B cell (primary cell): ENCODE measurements around the gene CHAMP1. TPM values are rescaled to one million over a fixed set of nuclear protein-coding genes. Genes with fewer than 3 reads are reported as not detected.

Experiments
- ATAC-seq: fragments of 200-7000 bp; cut with Tn5 transposase; one replicate; pipeline ENCODE4 v1.10.0; 2021; ENCODE audit warnings: low read depth, mild to moderate bottlenecking, moderate number of reproducible peaks, moderate library complexity
- CTCF ChIA-PET: fragments of 350-600 bp; sonication (Branson Sonifier 250); formaldehyde crosslinking; loops from one replicate; lab custom pipeline; 2021; ENCODE audit warnings: antibody characterized with exemption, inconsistent platforms; lab: Charles Lee
- POLR2A ChIA-PET: fragments of 350-600 bp; sonication (Branson Sonifier 250); formaldehyde crosslinking; loops from one replicate; lab custom pipeline; 2021; ENCODE audit warnings: antibody characterized with exemption; lab: Charles Lee
- DNase-seq: peaks from one replicate; pipeline ENCODE4 v3.0.0; 2013
- H2AFZ ChIP-seq: 2 replicates; pipeline ENCODE4 v1.6.1; 2012; ENCODE audit warnings: mild to moderate bottlenecking, low read depth, low read length; ENCODE audit not compliant: insufficient read depth, poor library complexity, severe bottlenecking
- H3K27ac ChIP-seq, 2 donors: 1 replicate in 1 of 2; 2 replicates in 1 of 2; pipeline ENCODE4 v1.5.1; 2012 to 2013; ENCODE audit warnings: low read length in 2 of 2, mild to moderate bottlenecking in 2 of 2, moderate library complexity in 1 of 2
- H3K27me3 ChIP-seq, 4 experiments: fragments of 200-600 bp in 1 of 4; sonication (generic) in 1 of 4; replicated peaks in 1 of 4; 1 replicate in 2 of 4; 2 replicates in 2 of 4; pipeline versions ENCODE4 v1.6.1 to v1.7.0; 2013 to 2016; ENCODE audit warnings: low read length in 3 of 4, mild to moderate bottlenecking in 2 of 4, mixed read lengths in 1 of 4, moderate library complexity in 1 of 4; ENCODE audit not compliant: insufficient read depth in 4 of 4, control insufficient read depth in 3 of 4; ENCODE audit errors: control extremely low read depth in 1 of 4
- H3K36me3 ChIP-seq, 2 experiments: replicated peaks in 1 of 2; 1 replicate in 1 of 2; 2 replicates in 1 of 2; pipeline versions ENCODE4 v1.6.1 to v1.7.1; 2013; ENCODE audit warnings: low read length in 1 of 2; ENCODE audit not compliant: insufficient read depth in 2 of 2, control insufficient read depth in 1 of 2; ENCODE audit errors: control extremely low read depth in 1 of 2, extremely low read depth in 1 of 2
- H3K4me1 ChIP-seq, 2 donors: fragments of 200-600 bp in 1 of 2; sonication (generic) in 1 of 2; 1 replicate in 1 of 2; 2 replicates in 1 of 2; pipeline versions ENCODE4 v1.5.1 to v1.6.1; 2013 to 2017; ENCODE audit warnings: low read length in 2 of 2; ENCODE audit not compliant: control insufficient read depth in 2 of 2, insufficient read depth in 2 of 2
- H3K4me2 ChIP-seq: replicated peaks from 2 replicates; pipeline ENCODE3; 2012; ENCODE audit warnings: mild to moderate bottlenecking, low read depth, low read length; ENCODE audit not compliant: poor library complexity, severe bottlenecking
- H3K4me3 ChIP-seq, 5 experiments: fragments of 200-600 bp in 1 of 5; sonication (generic) in 1 of 5; 1 replicate in 3 of 5; 2 replicates in 2 of 5; pipeline versions ENCODE4 v1.5.1 to v1.7.0; 2011 to 2016; ENCODE audit warnings: low read length in 4 of 5, mild to moderate bottlenecking in 4 of 5, low read depth in 2 of 5, control low read depth in 1 of 5, moderate library complexity in 1 of 5; ENCODE audit not compliant: insufficient read depth in 1 of 5; ENCODE audit errors: control extremely low read depth in 1 of 5, extremely low read depth in 1 of 5
- H3K79me2 ChIP-seq: fragments of 200-600 bp; sonication (generic); one replicate; pipeline ENCODE4 v1.6.0; 2016; ENCODE audit warnings: low read length; ENCODE audit not compliant: control insufficient read depth, insufficient read depth
- H3K9ac ChIP-seq: fragments of 200-600 bp; sonication (generic); 2 replicates; pipeline ENCODE4 v1.6.1; 2017; ENCODE audit warnings: mild to moderate bottlenecking, low read length, moderate library complexity
- H3K9me3 ChIP-seq, 3 donors: one replicate each; pipeline versions ENCODE4 v1.6.1 to v1.7.1; 2013; ENCODE audit warnings: low read length in 2 of 3; ENCODE audit not compliant: control insufficient read depth in 2 of 3, insufficient read depth in 1 of 3; ENCODE audit errors: control extremely low read depth in 1 of 3
- H4K20me1 ChIP-seq: 2 replicates; pipeline ENCODE4 v1.6.0; 2012; ENCODE audit warnings: mild to moderate bottlenecking, low read length; ENCODE audit not compliant: insufficient read depth, control insufficient read depth, poor library complexity, severe bottlenecking
- H3K27ac Mint-ChIP-seq: one replicate; pipeline ENCODE4 v1.8.0; 2021; ENCODE audit warnings: mixed read lengths
- H3K27me3 Mint-ChIP-seq: one replicate; pipeline ENCODE4 v1.8.0; 2021; ENCODE audit warnings: mixed read lengths
- H3K4me1 Mint-ChIP-seq: one replicate; pipeline ENCODE4 v1.8.0; 2021; ENCODE audit warnings: mixed read lengths
- H3K4me3 Mint-ChIP-seq: one replicate; pipeline ENCODE4 v1.8.0; 2021; ENCODE audit warnings: mixed read lengths
- H3K9me3 Mint-ChIP-seq: one replicate; pipeline ENCODE4 v1.8.0; 2022; ENCODE audit warnings: mixed read lengths; ENCODE audit not compliant: insufficient read depth
- EZH2 ChIP-seq: IDR thresholded peaks from 2 replicates; pipeline ENCODE4 v1.6.1; 2012; ENCODE audit warnings: borderline replicate concordance, low read depth, mild to moderate bottlenecking, moderate library complexity, low read length; ENCODE audit not compliant: insufficient read depth, poor library complexity, severe bottlenecking
- WGBS: methylation state at CpG from one replicate; pipeline ENCODE4 v1.1.5; 2013; ENCODE audit warnings: missing lambda C conversion rate; ENCODE audit not compliant: insufficient coverage; 5-methylcytosine and 5-hydroxymethylcytosine counted together
- intact Hi-C: fragments of 100-400 bp; cut with micrococcal nuclease; formaldehyde crosslinking; loops from one replicate; pipeline ENCODE4 v1.10.0; 2022
- polyA plus RNA-seq: library from polyadenylated mRNA; depleted of rRNA; stranded (reverse); fragments of >200 nt; gene quantifications from 2 replicates; pipeline ENCODE4 v1.2.3, GENCODE V29; 2012
- total RNA-seq, 2 donors: library from RNA; stranded (reverse); fragments of 120-200 nt in 1 of 2; gene quantifications; 1 replicate in 1 of 2; 2 replicates in 1 of 2; pipeline versions ENCODE4 v1.2.3 to v1.2.4, GENCODE V29; 2013 to 2022
- TF ChIP-seq, protein P1 (sequence below): fragments of 200-600 bp; IDR thresholded peaks from one replicate; pipeline ENCODE4 v1.8.0; 2022; ENCODE audit warnings: antibody characterized with exemption, mild to moderate bottlenecking

Gene CHAMP1
- total and polyA plus RNA-seq, 2 donors (not counting 1 experiment from before 2014, with no cell fraction given), result 14.5 to 34.7 TPM

DNA sequence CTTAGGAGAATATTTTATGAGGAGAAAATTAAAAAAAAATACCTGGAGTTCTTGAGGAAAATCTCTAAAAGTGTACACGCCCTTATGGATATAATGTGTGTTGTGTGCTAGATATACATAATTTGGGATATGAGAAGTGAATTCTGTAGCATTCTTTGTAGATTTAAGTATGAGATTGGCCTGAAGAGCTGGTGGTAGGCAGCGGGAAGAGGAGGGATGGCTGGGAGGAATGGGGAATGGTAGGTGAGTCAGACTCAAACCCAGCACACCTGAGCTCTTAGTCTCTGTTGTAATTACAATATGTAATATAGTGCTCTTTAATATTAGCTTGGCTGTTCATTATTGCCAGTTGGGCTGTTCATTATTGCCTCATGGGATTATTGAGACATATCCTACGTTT, 7.0 kb downstream of the CHAMP1 start:
- ATAC-seq (no peak), DNase-seq (no peak)
- no peaks in the 10 kb centered on the region for H3K9me3 ChIP-seq
- WGBS, result 100% methylated on average over 2 of the region's 3 CpGs
- H3K4me1 ChIP-seq, result peaks cover 0 to 16% of the 10 kb centered on the region in 2 donors
- CTCF ChIA-PET, result interaction anchor here (0.7 kb wide), 1 partner anchor 363 kb away, joined by 3 read pairs; no protein-coding TSS in a partner anchor
- H3K4me2 ChIP-seq, result no peak overlapping the region
- H3K79me2 ChIP-seq, result peaks cover 55% of the 10 kb centered on the region
- peaks cover 49% of the 10 kb centered on the region for H4K20me1 ChIP-seq
- H3K4me3 ChIP-seq, result no peak overlapping the region
- H3K4me3 Mint-ChIP-seq, result no peak overlapping the region
- POLR2A ChIA-PET, result no interaction called here
- peaks cover 38% of the 10 kb centered on the region for H3K4me1 Mint-ChIP-seq
- no peaks in the 10 kb centered on the region for H3K9me3 Mint-ChIP-seq
- H3K9ac ChIP-seq, result no peak overlapping the region
- H3K27ac ChIP-seq, result no peak overlapping the region
- no peaks in the 10 kb centered on the region for H3K27me3 Mint-ChIP-seq
- no peak for TF ChIP-seq EZH2
- no peaks in the 10 kb centered on the region for H3K27me3 ChIP-seq
- no peak overlapping the region for H2AFZ ChIP-seq
- intact Hi-C loops, result no loop called here
- no peak overlapping the region for H3K27ac Mint-ChIP-seq
- peaks cover 1 to 61% of the 10 kb centered on the region in 2 experiments for H3K36me3 ChIP-seq

DNA sequence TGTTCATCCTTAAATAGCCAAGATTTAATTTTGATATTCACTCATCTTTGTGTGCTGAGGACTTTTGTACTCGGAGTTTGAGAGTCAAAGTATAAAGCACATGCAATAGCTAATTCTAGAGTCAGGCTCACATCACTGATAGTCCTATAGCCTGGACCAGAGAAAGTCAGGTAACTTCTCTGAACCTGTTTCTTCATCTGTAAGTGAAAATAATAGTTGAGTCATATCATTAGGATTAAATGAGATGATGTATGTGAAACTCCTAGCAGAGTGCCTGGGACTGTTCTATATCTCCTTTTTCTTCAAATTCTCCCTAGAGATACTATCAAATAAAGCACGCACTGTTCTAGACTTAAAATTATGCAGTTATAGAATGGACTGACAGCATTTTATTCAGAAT, 9.0 kb downstream of the CHAMP1 start:
- ChIA-PET CTCF (no interaction called here), POLR2A (no interaction called here)
- no peak for ATAC-seq
- peaks cover 29% of the 10 kb centered on the region for H4K20me1 ChIP-seq
- peaks cover 0 to 12% of the 10 kb centered on the region in 2 donors for H3K4me1 ChIP-seq
- intact Hi-C loops, result no loop called here
- H3K4me1 Mint-ChIP-seq, result peaks cover 34% of the 10 kb centered on the region
- H3K79me2 ChIP-seq, result peaks cover 34% of the 10 kb centered on the region
- TF ChIP-seq, protein P1, sequence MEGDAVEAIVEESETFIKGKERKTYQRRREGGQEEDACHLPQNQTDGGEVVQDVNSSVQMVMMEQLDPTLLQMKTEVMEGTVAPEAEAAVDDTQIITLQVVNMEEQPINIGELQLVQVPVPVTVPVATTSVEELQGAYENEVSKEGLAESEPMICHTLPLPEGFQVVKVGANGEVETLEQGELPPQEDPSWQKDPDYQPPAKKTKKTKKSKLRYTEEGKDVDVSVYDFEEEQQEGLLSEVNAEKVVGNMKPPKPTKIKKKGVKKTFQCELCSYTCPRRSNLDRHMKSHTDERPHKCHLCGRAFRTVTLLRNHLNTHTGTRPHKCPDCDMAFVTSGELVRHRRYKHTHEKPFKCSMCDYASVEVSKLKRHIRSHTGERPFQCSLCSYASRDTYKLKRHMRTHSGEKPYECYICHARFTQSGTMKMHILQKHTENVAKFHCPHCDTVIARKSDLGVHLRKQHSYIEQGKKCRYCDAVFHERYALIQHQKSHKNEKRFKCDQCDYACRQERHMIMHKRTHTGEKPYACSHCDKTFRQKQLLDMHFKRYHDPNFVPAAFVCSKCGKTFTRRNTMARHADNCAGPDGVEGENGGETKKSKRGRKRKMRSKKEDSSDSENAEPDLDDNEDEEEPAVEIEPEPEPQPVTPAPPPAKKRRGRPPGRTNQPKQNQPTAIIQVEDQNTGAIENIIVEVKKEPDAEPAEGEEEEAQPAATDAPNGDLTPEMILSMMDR, result no peak
- TF ChIP-seq EZH2, result no peak
- H3K9me3 Mint-ChIP-seq, result no peaks in the 10 kb centered on the region
- H2AFZ ChIP-seq, result no peak overlapping the region
- no peak overlapping the region for H3K4me3 ChIP-seq
- no peak overlapping the region for H3K4me3 Mint-ChIP-seq
- H3K27me3 Mint-ChIP-seq, result no peaks in the 10 kb centered on the region
- no peak overlapping the region for H3K27ac ChIP-seq
- DNase-seq, result no peak
- no peak overlapping the region for H3K4me2 ChIP-seq
- no peak overlapping the region for H3K27ac Mint-ChIP-seq
- no peak overlapping the region for H3K9ac ChIP-seq
- no peaks in the 10 kb centered on the region for H3K27me3 ChIP-seq
- WGBS, result no CpG with 5 or more reads among the region's 2 CpGs
- H3K36me3 ChIP-seq, result peaks cover 1 to 70% of the 10 kb centered on the region in 2 experiments
- no peaks in the 10 kb centered on the region for H3K9me3 ChIP-seq
